Bronchial epithelial cell (primary cell): ENCODE results near the gene KIAA1958. TPM values are rescaled to one million over a fixed set of nuclear protein-coding genes. Genes with fewer than 3 reads are reported as not detected.

Experiments used
- DNase-seq: peaks from one replicate; pipeline ENCODE4 v3.0.0-alpha.2; 2010; ENCODE audit warnings: low read depth
- FAIRE-seq: peaks from 2 replicates; lab custom pipeline; 2011; peaks lifted over from hg19 to GRCh38; lab: Jason Lieb, UNC
- H3K27me3 ChIP-seq: 2 replicates; pipeline ENCODE4 v1.5.1; 2011; ENCODE audit warnings: low read length; ENCODE audit not compliant: control insufficient read depth, insufficient read depth
- H3K36me3 ChIP-seq: 2 replicates; pipeline ENCODE4 v1.5.1; 2011; ENCODE audit warnings: low read length; ENCODE audit not compliant: control insufficient read depth, insufficient read depth
- H3K4me3 ChIP-seq: 2 replicates; pipeline ENCODE4 v1.5.1; 2011; ENCODE audit warnings: mild to moderate bottlenecking, low read depth, low read length, control low read depth
- total RNA-seq: library from RNA; depleted of rRNA; stranded (reverse); fragments of >200 nt; gene quantifications from 2 replicates; pipeline ENCODE4 v1.2.1, GENCODE V29; 2014
- TF ChIP-seq, protein P1 (sequence below): IDR thresholded peaks from 2 replicates; pipeline ENCODE4 v1.5.1; 2011; ENCODE audit warnings: mild to moderate bottlenecking, moderate library complexity, low read length, control low read depth, inconsistent platforms; ENCODE audit not compliant: insufficient read depth, severe bottlenecking

KIAA1958 gene
- total RNA-seq, 1 donor from 2014 or later = 1.8 TPM

DNA sequence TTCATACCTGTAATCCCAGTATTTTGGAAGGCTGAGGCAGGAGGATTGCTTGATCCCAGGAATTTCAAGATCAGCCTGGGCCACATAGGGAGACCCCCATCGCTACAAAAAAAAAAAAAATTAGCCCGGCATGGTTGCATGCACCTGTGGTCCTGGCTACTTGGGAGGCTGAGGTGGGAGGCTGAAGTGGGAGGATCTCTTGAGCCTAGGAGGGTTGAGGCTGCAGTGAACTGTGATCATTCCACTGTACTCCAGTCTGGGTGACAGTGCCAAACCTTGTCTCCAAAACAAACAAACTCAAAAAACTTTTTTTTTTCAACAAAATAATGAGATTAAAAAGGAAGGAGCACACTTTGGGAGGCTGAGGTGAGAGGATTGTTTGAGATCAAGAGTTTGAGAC is 14.2 kb downstream of the KIAA1958 start:
- H3K27me3 ChIP-seq = no peaks in the 10 kb centered on the region
- no peak for FAIRE-seq
- DNase-seq = no peak
- TF ChIP-seq, protein P1, sequence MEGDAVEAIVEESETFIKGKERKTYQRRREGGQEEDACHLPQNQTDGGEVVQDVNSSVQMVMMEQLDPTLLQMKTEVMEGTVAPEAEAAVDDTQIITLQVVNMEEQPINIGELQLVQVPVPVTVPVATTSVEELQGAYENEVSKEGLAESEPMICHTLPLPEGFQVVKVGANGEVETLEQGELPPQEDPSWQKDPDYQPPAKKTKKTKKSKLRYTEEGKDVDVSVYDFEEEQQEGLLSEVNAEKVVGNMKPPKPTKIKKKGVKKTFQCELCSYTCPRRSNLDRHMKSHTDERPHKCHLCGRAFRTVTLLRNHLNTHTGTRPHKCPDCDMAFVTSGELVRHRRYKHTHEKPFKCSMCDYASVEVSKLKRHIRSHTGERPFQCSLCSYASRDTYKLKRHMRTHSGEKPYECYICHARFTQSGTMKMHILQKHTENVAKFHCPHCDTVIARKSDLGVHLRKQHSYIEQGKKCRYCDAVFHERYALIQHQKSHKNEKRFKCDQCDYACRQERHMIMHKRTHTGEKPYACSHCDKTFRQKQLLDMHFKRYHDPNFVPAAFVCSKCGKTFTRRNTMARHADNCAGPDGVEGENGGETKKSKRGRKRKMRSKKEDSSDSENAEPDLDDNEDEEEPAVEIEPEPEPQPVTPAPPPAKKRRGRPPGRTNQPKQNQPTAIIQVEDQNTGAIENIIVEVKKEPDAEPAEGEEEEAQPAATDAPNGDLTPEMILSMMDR = no peak
- H3K4me3 ChIP-seq = no peak overlapping the region
- H3K36me3 ChIP-seq = no peaks in the 10 kb centered on the region

DNA sequence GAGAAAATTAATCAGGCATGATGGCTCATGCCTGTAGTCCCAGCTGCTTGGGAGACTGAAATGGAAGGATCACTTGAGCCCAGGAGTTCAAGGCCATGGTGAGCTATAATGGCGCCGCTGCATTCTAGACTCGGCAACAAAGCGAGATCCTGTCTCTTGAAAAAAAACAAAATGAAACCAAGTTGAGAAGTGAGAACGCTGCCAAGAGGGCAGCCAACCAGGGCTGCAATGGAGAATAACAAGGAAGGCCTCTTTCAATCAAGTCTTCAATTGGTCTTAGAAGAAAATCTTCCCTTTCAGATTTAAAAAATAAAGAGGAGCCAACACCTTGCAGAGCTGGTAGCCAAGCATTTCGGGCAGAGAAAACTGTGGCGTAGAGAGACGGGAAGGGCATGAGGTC is 14.7 kb downstream of the KIAA1958 start:
- Histone ChIP-seq H3K36me3 (no peaks in the 10 kb centered on the region), H3K27me3 (no peaks in the 10 kb centered on the region), H3K4me3 (no peak overlapping the region)
- FAIRE-seq (no peak), DNase-seq (no peak)
- TF ChIP-seq, protein P1 = no peak

DNA sequence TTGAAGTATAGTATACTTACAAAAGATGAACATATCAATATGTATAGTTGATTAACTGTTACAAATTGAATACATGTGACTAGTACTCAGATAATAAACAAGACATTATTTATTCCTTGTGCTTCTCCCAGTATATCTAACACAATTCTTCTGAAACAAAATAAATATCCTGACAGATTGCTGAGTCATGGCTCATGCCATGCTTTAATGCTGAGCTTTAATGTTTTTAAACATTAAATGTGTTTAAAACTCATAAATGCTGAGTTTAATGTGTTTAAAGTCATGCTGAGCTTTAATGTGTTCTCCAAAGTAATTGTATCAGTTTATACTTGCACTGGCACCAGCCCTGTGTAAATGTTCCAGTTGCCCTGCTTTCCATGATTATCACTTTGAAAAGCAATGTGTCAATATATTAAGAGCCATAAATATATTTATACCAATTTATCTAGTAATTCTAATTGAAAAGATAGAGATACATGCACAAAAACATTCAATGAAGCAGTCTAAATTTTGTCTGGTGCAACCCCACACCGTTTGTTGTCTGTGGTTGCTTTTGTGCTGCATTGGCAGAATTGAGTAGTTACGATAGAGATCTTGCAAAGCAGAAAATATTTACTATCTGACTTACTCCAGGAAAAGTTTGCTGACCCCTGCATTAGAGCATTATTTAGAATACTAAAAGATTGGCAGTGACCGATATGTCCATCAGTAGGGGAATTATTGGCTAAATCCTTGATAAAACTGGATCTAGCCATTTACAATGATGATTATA is 15.7 kb downstream of the KIAA1958 start:
- FAIRE-seq = no peak

DNA sequence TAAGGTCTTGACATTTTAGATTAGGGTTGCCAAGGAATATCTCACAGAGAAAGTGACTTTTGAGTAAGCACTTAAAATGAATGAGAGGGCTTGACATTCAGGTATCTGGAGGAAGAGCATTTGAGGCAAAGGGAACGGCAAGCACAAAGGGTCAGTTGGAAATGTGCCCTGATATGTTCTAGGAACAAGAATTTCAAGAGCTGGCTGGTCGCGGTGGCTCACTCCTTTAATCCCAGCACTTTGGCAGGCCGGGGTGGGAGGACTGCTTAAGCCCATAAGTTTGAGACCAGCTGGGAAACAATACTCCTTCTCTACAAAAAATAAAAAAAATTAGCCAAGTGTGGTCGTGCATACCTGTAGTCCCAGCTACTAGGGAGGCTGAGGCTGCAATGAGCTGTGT is 16.5 kb downstream of the KIAA1958 start:
- Histone ChIP-seq H3K27me3 (no peaks in the 10 kb centered on the region), H3K36me3 (no peaks in the 10 kb centered on the region), H3K4me3 (no peak overlapping the region)
- TF ChIP-seq, protein P1 = no peak
- DNase-seq (no peak), FAIRE-seq (no peak)

More for the DNA sequence above, 15.7 kb downstream of the KIAA1958 start:
- Histone ChIP-seq H3K27me3 (no peaks in the 10 kb centered on the region), H3K4me3 (no peak overlapping the region), H3K36me3 (no peaks in the 10 kb centered on the region)
- peak; percentile 33 for DNase-seq
- TF ChIP-seq, protein P1 = no peak

DNA sequence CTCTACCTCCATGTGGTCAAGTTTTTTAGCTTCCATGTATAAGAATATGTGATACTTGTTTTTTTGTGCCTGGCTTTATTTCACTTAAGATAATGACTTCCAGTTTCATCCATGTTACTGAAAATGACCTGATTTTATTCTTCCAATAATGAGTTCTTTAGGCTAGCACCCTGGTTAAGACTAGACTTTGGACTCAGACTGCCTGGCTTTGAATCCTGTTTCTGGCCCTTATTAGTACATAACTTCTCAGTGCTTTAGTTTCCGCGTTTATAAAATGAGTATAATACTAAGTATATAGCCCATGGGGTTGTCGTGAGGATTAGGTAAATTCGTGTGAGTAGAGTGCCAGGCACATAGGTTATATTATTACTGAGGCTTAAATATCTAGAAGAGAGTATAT is 18.5 kb downstream of the KIAA1958 start:
- Histone ChIP-seq H3K27me3 (no peaks in the 10 kb centered on the region), H3K4me3 (no peak overlapping the region), H3K36me3 (no peaks in the 10 kb centered on the region)
- no peak for FAIRE-seq
- TF ChIP-seq, protein P1 = no peak
- DNase-seq = no peak
